GM20000 (cell line): ENCODE results near the gene HS6ST3.
"Not testable (repeated sequence)": the region's sequence is repeated elsewhere in the genome, so short reads cannot be mapped to it uniquely, and the experiment has no call there.

Experiments
- DNase-seq: peaks from one replicate; pipeline ENCODE4 v3.0.0; 2012; ENCODE audit warnings: low spot score
- CTCF ChIP-seq: IDR thresholded peaks from 2 replicates; pipeline ENCODE4 v1.5.1; 2012; ENCODE audit warnings: mild to moderate bottlenecking, control low read depth; ENCODE audit errors: extremely low read depth, missing control alignments

Gene HS6ST3

GRCh38 chr13:96500953-96501352 is 411.0 kb downstream of the HS6ST3 start:
- DNase-seq: no peak
- TF ChIP-seq CTCF: no peak

- TF ChIP-seq CTCF: no peak
- no peak for DNase-seq
Observed at GRCh38 chr13:96503481-96503880, 413.6 kb downstream of the HS6ST3 start.

- no peak for DNase-seq
- TF ChIP-seq CTCF: no peak
Observed at GRCh38 chr13:96511587-96511986, 421.7 kb downstream of the HS6ST3 start.

- TF ChIP-seq CTCF: no peak
- DNase-seq: no peak
Observed at GRCh38 chr13:96519380-96519779, 429.5 kb downstream of the HS6ST3 start.

- DNase-seq: not testable (repeated sequence)
Observed at GRCh38 chr13:96524398-96525020, 434.6 kb downstream of the HS6ST3 start.

GRCh38 chr13:96525715-96526114 is 435.8 kb downstream of the HS6ST3 start:
- DNase-seq: no peak

GRCh38 chr13:96527497-96527896 is 437.6 kb downstream of the HS6ST3 start:
- TF ChIP-seq CTCF: no peak
- no peak for DNase-seq

More at GRCh38 chr13:96525715-96526114, 435.8 kb downstream of the HS6ST3 start:
- no peak for TF ChIP-seq CTCF

- TF ChIP-seq CTCF: no peak
- no peak for DNase-seq
Observed at GRCh38 chr13:96532804-96533203, 442.9 kb downstream of the HS6ST3 start.
